Measurements from ENCODE around the gene NFE2L1. TPM values are rescaled to one million over a fixed set of nuclear protein-coding genes. Genes with fewer than 3 reads are reported as not detected.
A peak's percentile ranks its signal among the peaks of the same experiment; 100 is the strongest.

Gene NFE2L1
- total RNA-seq, 3 donors from 2014 or later (not counting 1 experiment from before 2014, with no cell fraction given), result 38.6 to 53.4 (median 47.5) TPM

GRCh38 chr17:48046296-48046695, 1.9 kb upstream of the NFE2L1 start:
- Mint-ChIP-seq H3K27me3 (ENCODE audit: low read depth in 2 of 2) (no peaks in the 10 kb centered on the region), H3K27ac (peak overlapping the region; percentile 96 to 97), H3K4me1 (peaks cover 45 to 49% of the 10 kb centered on the region in 2 donors), H3K36me3 (no peaks in the 10 kb centered on the region), H3K9me3 (no peaks in the 10 kb centered on the region), H3K4me3 (peak overlapping the region; percentile 98)
- Histone ChIP-seq H3K36me3 (ENCODE audit: control insufficient read depth, insufficient read depth, low read length) (peaks cover 9% of the 10 kb centered on the region), H3K4me1 (ENCODE audit: control insufficient read depth, insufficient read depth, low read length) (peaks cover 20% of the 10 kb centered on the region), H3K9me3 (ENCODE audit: control insufficient read depth, insufficient read depth, low read length) (no peaks in the 10 kb centered on the region), H3K27ac (ENCODE audit: low read length) (no peak overlapping the region), H3K27me3 (ENCODE audit: control insufficient read depth, insufficient read depth, low read length) (no peaks in the 10 kb centered on the region), H3K4me3 (ENCODE audit: low read length) (no peak overlapping the region)
- DNase-seq (no peak), ATAC-seq (no peak)
- 94% methylated on average over 7 of the region's 7 CpGs for WGBS (ENCODE audit: insufficient coverage)
- TF ChIP-seq, protein P1, sequence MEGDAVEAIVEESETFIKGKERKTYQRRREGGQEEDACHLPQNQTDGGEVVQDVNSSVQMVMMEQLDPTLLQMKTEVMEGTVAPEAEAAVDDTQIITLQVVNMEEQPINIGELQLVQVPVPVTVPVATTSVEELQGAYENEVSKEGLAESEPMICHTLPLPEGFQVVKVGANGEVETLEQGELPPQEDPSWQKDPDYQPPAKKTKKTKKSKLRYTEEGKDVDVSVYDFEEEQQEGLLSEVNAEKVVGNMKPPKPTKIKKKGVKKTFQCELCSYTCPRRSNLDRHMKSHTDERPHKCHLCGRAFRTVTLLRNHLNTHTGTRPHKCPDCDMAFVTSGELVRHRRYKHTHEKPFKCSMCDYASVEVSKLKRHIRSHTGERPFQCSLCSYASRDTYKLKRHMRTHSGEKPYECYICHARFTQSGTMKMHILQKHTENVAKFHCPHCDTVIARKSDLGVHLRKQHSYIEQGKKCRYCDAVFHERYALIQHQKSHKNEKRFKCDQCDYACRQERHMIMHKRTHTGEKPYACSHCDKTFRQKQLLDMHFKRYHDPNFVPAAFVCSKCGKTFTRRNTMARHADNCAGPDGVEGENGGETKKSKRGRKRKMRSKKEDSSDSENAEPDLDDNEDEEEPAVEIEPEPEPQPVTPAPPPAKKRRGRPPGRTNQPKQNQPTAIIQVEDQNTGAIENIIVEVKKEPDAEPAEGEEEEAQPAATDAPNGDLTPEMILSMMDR (IDR thresholded peaks at IDR 0.05), result no peak
- intact Hi-C loops (cut with micrococcal nuclease), result loop anchor here (5.0 to 10.0 kb wide), 2 partner anchors 211 to 396 kb away; partner anchors contain the start of genes LRRC46 and MRPL10

DNA sequence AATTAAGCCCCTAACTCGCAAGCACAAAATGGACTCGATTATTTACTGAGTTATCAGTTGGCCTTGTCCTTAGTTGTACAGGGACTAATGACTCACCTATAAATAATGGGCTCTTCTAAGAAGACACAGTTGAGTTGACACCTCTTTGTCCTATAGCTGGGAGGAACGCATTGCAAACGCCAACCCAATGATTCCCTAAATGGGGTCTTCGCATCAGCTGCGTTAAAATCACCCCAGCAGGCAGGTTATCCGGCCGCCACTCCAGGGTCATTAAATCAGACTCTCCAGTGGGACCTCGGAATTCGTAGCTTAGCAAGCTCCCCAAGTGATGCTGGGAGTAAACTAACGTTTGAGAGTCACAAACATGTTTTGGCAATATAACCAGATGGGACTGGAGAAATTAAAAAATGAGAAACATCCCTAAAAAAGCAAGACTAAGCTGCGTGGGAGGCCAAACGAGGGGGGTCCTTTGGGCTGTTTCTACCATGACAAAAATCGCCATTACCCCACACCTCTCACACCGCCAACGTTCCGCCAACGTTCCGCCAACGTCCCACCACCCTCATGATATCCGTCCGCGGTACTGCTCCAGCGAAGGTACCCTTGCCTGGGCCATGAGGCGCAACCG, 932 bp upstream of the NFE2L1 start:
- Mint-ChIP-seq H3K36me3 (no peaks in the 10 kb centered on the region), H3K27ac (peak overlapping the region; percentile 96 to 97), H3K27me3 (ENCODE audit: low read depth in 2 of 2) (no peaks in the 10 kb centered on the region), H3K4me3 (peak overlapping the region; percentile 98), H3K4me1 (peaks cover 50 to 58% of the 10 kb centered on the region in 2 donors), H3K9me3 (no peaks in the 10 kb centered on the region)
- Histone ChIP-seq H3K27ac (ENCODE audit: low read length) (peak overlapping the region; percentile 88), H3K4me1 (ENCODE audit: control insufficient read depth, insufficient read depth, low read length) (peaks cover 27% of the 10 kb centered on the region), H3K36me3 (ENCODE audit: control insufficient read depth, insufficient read depth, low read length) (peaks cover 18% of the 10 kb centered on the region), H3K4me3 (ENCODE audit: low read length) (peak overlapping the region; percentile 69), H3K9me3 (ENCODE audit: control insufficient read depth, insufficient read depth, low read length) (no peaks in the 10 kb centered on the region), H3K27me3 (ENCODE audit: control insufficient read depth, insufficient read depth, low read length) (no peaks in the 10 kb centered on the region)
- TF ChIP-seq, protein P1 (IDR thresholded peaks at IDR 0.05), result no peak
- 5% methylated on average over 26 of the region's 26 CpGs for WGBS (ENCODE audit: insufficient coverage)
- DNase-seq (no peak), ATAC-seq (no peak)
- intact Hi-C loops (cut with micrococcal nuclease), result loop anchor here (5.0 to 10.0 kb wide), 2 partner anchors 212 to 395 kb away; partner anchors contain the start of genes LRRC46 and MRPL10

GRCh38 chr17:48048384-48049126, 396 bp downstream of the NFE2L1 start:
- TF ChIP-seq, protein P1 (IDR thresholded peaks at IDR 0.05), result no peak
- H3K36me3 Mint-ChIP-seq, result no peaks in the 10 kb centered on the region
- peaks cover 57 to 68% of the 10 kb centered on the region in 2 donors for H3K4me1 Mint-ChIP-seq
- Histone ChIP-seq H3K9me3 (ENCODE audit: control insufficient read depth, insufficient read depth, low read length) (no peaks in the 10 kb centered on the region), H3K36me3 (ENCODE audit: control insufficient read depth, insufficient read depth, low read length) (peaks cover 26% of the 10 kb centered on the region), H3K27ac (ENCODE audit: low read length) (peak overlapping the region; percentile 66), H3K4me1 (ENCODE audit: control insufficient read depth, insufficient read depth, low read length) (peaks cover 37% of the 10 kb centered on the region), H3K27me3 (ENCODE audit: control insufficient read depth, insufficient read depth, low read length) (no peaks in the 10 kb centered on the region), H3K4me3 (ENCODE audit: low read length) (peak overlapping the region; percentile 69)
- DNase-seq (peak in 1 of 2 donors; percentile 73), ATAC-seq (peak; percentile 11 to 22 (median 13))
- intact Hi-C loops (cut with micrococcal nuclease), result loop anchor here (1.0 to 10.0 kb wide), 7 partner anchors 11 to 394 kb away; partner anchors contain the start of genes CBX1, CDK5RAP3, COPZ2 and LRRC46
- no peaks in the 10 kb centered on the region for H3K9me3 Mint-ChIP-seq
- H3K27me3 Mint-ChIP-seq (ENCODE audit: low read depth in 2 of 2), result no peaks in the 10 kb centered on the region
- peak overlapping the region; percentile 96 to 97 for H3K27ac Mint-ChIP-seq
- under 1% methylated on average over 53 of the region's 53 CpGs for WGBS (ENCODE audit: insufficient coverage)
- peak overlapping the region; percentile 98 for H3K4me3 Mint-ChIP-seq
